H1 (cell line): Measurements from ENCODE around the gene CCDC7. TPM values are rescaled to one million over a fixed set of nuclear protein-coding genes. Genes with fewer than 3 reads are reported as not detected.

ENCODE experiments used
- BACH1 ChIP-seq: IDR thresholded peaks from 2 replicates; pipeline ENCODE4 v1.6.1; 2012; ENCODE audit warnings: low read length, improper control_type of control experiment
- CEBPB ChIP-seq: IDR thresholded peaks from 2 replicates; pipeline ENCODE4 v1.6.1; 2012; ENCODE audit warnings: low read depth, low read length
- EGR1 ChIP-seq: IDR thresholded peaks from 2 replicates; pipeline ENCODE4 v1.6.1; 2011; ENCODE audit warnings: low read depth, low read length, borderline replicate concordance
- EP300 ChIP-seq, 2 experiments: IDR thresholded peaks; 1 replicate in 1 of 2; 2 replicates in 1 of 2; pipeline ENCODE4 v1.6.1; 2011 to 2012; ENCODE audit warnings: low read depth in 2 of 2, low read length in 2 of 2, mild to moderate bottlenecking in 2 of 2, borderline replicate concordance in 1 of 2, inconsistent platforms in 1 of 2, moderate library complexity in 1 of 2
- EZH2 ChIP-seq: fragments of 200-600 bp; sonication (generic); IDR thresholded peaks from 2 replicates; pipeline ENCODE4 v1.7.1; 2012; ENCODE audit warnings: low read depth, mild to moderate bottlenecking, moderate library complexity, low read length, inconsistent platforms; ENCODE audit not compliant: severe bottlenecking
- GTF2F1 ChIP-seq: IDR thresholded peaks from 2 replicates; pipeline ENCODE4 v1.6.1; 2012; ENCODE audit warnings: low read depth, low read length, improper control_type of control experiment, borderline replicate concordance
- NANOG ChIP-seq: IDR thresholded peaks from 2 replicates; pipeline ENCODE4 v1.6.1; 2011; ENCODE audit warnings: low read length, low read depth, mild to moderate bottlenecking, inconsistent platforms; ENCODE audit not compliant: insufficient read depth, poor library complexity, severe bottlenecking
- POLR2A ChIP-seq, 2 experiments: IDR thresholded peaks; 1 replicate in 1 of 2; 2 replicates in 1 of 2; pipeline ENCODE4 v1.6.1; 2011; ENCODE audit warnings: low read depth in 2 of 2, low read length in 2 of 2, mild to moderate bottlenecking in 2 of 2; ENCODE audit errors: control extremely low read depth in 1 of 2
- polyA plus RNA-seq, 7 experiments: library from polyadenylated mRNA; depleted of rRNA in 3 of 7; stranded (reverse) in 5 of 7; unstranded in 2 of 7; fragments of >200 nt in 5 of 7; fragments of 200-250 nt in 2 of 7; gene quantifications; 1 replicate in 5 of 7; 2 replicates in 1 of 7; 4 replicates in 1 of 7; pipeline versions ENCODE4 v1.2.1 to v1.2.3, GENCODE V29; 2011 to 2013; ENCODE audit warnings: missing spikeins in 2 of 7, mixed read lengths in 2 of 7
- total RNA-seq: library from RNA; stranded (reverse); fragmentation: NEBNext Ultra II Directional; extraction: Animal tissue kit (Norgen Biotek cat#: 25700); gene quantifications from 2 replicates; pipeline ENCODE4 v1.2.1, GENCODE V29; 2021
- TF ChIP-seq, protein P1 (sequence below): fragments of 300-600 bp; sonication (generic); IDR thresholded peaks from 2 replicates; pipeline ENCODE4 v1.7.1; 2012; ENCODE audit warnings: low read length, moderate library complexity, mild to moderate bottlenecking, inconsistent platforms; ENCODE audit not compliant: insufficient replicate concordance
- TF ChIP-seq, protein P2 (sequence below): IDR thresholded peaks from 2 replicates; pipeline ENCODE4 v1.6.1; 2011; ENCODE audit warnings: low read depth, mild to moderate bottlenecking, low read length; ENCODE audit not compliant: insufficient read depth

Gene CCDC7
- total and polyA plus RNA-seq, 2 of the 8 experiments (the other 6 are each of a cell fraction or from before 2014, with no cell fraction given) = 0.18 to 0.74 TPM

DNA sequence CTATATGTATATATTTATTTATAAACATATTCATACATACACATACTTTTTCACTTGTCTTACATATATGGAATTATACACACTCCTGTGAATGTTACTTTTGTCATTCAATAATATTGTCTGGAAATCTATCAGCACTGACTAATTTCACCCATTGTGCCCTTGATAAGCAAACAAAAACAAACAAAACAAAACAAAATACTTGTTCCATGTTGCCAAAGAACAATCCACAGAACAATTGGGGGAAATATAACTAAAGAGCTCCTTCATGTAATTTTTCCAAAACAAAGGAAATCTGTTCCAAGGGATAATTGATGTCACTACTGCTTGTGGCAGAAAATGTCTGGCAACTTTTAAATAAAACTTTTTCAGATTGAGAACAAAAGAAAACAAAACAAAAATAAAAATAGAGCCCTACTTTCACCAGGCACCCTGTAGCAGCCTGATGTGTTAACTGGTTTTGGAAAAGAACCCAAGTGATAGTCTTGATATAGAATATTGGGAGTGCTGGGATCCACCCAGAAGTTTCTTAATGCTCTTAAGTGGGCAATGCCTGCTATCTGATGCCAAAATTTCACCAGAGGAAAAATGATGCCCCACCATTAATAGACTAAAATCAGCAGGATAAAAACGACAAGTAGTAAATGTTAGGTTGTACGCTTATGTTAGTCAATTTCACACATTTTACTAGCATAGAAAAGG lies 34.0 kb upstream of the CCDC7 start (continued):
- TF ChIP-seq, protein P1, sequence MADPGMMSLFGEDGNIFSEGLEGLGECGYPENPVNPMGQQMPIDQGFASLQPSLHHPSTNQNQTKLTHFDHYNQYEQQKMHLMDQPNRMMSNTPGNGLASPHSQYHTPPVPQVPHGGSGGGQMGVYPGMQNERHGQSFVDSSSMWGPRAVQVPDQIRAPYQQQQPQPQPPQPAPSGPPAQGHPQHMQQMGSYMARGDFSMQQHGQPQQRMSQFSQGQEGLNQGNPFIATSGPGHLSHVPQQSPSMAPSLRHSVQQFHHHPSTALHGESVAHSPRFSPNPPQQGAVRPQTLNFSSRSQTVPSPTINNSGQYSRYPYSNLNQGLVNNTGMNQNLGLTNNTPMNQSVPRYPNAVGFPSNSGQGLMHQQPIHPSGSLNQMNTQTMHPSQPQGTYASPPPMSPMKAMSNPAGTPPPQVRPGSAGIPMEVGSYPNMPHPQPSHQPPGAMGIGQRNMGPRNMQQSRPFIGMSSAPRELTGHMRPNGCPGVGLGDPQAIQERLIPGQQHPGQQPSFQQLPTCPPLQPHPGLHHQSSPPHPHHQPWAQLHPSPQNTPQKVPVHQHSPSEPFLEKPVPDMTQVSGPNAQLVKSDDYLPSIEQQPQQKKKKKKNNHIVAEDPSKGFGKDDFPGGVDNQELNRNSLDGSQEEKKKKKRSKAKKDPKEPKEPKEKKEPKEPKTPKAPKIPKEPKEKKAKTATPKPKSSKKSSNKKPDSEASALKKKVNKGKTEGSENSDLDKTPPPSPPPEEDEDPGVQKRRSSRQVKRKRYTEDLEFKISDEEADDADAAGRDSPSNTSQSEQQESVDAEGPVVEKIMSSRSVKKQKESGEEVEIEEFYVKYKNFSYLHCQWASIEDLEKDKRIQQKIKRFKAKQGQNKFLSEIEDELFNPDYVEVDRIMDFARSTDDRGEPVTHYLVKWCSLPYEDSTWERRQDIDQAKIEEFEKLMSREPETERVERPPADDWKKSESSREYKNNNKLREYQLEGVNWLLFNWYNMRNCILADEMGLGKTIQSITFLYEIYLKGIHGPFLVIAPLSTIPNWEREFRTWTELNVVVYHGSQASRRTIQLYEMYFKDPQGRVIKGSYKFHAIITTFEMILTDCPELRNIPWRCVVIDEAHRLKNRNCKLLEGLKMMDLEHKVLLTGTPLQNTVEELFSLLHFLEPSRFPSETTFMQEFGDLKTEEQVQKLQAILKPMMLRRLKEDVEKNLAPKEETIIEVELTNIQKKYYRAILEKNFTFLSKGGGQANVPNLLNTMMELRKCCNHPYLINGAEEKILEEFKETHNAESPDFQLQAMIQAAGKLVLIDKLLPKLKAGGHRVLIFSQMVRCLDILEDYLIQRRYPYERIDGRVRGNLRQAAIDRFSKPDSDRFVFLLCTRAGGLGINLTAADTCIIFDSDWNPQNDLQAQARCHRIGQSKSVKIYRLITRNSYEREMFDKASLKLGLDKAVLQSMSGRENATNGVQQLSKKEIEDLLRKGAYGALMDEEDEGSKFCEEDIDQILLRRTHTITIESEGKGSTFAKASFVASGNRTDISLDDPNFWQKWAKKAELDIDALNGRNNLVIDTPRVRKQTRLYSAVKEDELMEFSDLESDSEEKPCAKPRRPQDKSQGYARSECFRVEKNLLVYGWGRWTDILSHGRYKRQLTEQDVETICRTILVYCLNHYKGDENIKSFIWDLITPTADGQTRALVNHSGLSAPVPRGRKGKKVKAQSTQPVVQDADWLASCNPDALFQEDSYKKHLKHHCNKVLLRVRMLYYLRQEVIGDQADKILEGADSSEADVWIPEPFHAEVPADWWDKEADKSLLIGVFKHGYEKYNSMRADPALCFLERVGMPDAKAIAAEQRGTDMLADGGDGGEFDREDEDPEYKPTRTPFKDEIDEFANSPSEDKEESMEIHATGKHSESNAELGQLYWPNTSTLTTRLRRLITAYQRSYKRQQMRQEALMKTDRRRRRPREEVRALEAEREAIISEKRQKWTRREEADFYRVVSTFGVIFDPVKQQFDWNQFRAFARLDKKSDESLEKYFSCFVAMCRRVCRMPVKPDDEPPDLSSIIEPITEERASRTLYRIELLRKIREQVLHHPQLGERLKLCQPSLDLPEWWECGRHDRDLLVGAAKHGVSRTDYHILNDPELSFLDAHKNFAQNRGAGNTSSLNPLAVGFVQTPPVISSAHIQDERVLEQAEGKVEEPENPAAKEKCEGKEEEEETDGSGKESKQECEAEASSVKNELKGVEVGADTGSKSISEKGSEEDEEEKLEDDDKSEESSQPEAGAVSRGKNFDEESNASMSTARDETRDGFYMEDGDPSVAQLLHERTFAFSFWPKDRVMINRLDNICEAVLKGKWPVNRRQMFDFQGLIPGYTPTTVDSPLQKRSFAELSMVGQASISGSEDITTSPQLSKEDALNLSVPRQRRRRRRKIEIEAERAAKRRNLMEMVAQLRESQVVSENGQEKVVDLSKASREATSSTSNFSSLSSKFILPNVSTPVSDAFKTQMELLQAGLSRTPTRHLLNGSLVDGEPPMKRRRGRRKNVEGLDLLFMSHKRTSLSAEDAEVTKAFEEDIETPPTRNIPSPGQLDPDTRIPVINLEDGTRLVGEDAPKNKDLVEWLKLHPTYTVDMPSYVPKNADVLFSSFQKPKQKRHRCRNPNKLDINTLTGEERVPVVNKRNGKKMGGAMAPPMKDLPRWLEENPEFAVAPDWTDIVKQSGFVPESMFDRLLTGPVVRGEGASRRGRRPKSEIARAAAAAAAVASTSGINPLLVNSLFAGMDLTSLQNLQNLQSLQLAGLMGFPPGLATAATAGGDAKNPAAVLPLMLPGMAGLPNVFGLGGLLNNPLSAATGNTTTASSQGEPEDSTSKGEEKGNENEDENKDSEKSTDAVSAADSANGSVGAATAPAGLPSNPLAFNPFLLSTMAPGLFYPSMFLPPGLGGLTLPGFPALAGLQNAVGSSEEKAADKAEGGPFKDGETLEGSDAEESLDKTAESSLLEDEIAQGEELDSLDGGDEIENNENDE = no peak
- TF ChIP-seq GTF2F1 = no peak
- TF ChIP-seq EP300 (IDR thresholded peaks at IDR 0.05; ENCODE audit: borderline replicate concordance in 1 of 2, low read depth in 2 of 2, low read length in 2 of 2) = no peak
- no peak for TF ChIP-seq EZH2
- no peak for TF ChIP-seq NANOG
- TF ChIP-seq EGR1 = no peak
- no peak for TF ChIP-seq BACH1
- no peak for TF ChIP-seq CEBPB
- TF ChIP-seq, protein P2, sequence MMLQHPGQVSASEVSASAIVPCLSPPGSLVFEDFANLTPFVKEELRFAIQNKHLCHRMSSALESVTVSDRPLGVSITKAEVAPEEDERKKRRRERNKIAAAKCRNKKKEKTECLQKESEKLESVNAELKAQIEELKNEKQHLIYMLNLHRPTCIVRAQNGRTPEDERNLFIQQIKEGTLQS = no peak
- TF ChIP-seq POLR2A (IDR thresholded peaks at IDR 0.05; ENCODE audit: control extremely low read depth in 1 of 2, low read depth in 2 of 2, low read length in 2 of 2) = no peak
